GM10266 (cell line): ENCODE measurements around the gene ELOVL7.

ENCODE experiments used
- DNase-seq: peaks from one replicate; pipeline ENCODE4 v3.0.0; 2012; ENCODE audit errors: extremely low spot score
- TF ChIP-seq, protein P1 (sequence below): IDR thresholded peaks from 2 replicates; pipeline ENCODE4 v1.5.1; 2012; ENCODE audit warnings: mild to moderate bottlenecking, low read depth; ENCODE audit not compliant: control insufficient read depth, insufficient read depth; ENCODE audit errors: missing control alignments

ELOVL7 gene

DNA sequence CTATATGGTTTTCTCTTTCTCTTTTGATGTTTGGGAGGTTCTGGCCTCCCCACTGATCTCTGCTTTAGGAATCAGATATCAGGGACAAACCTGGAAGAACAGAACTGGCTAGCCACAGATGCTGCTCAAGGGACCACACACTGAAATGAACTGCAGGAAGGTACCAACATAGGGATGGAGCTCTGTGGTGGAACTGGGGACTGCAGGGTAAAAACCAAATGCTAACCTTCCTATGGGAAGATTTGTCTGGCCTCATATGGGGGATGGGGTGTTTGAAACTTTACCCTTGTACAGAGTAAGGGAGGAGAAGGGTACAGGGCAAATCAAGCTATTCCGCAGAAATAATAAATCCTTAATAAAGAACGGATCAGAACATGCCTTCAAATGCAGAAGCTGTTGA, 49.4 kb downstream of the ELOVL7 start:
- DNase-seq, result no peak
- TF ChIP-seq, protein P1, sequence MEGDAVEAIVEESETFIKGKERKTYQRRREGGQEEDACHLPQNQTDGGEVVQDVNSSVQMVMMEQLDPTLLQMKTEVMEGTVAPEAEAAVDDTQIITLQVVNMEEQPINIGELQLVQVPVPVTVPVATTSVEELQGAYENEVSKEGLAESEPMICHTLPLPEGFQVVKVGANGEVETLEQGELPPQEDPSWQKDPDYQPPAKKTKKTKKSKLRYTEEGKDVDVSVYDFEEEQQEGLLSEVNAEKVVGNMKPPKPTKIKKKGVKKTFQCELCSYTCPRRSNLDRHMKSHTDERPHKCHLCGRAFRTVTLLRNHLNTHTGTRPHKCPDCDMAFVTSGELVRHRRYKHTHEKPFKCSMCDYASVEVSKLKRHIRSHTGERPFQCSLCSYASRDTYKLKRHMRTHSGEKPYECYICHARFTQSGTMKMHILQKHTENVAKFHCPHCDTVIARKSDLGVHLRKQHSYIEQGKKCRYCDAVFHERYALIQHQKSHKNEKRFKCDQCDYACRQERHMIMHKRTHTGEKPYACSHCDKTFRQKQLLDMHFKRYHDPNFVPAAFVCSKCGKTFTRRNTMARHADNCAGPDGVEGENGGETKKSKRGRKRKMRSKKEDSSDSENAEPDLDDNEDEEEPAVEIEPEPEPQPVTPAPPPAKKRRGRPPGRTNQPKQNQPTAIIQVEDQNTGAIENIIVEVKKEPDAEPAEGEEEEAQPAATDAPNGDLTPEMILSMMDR, result no peak

DNA sequence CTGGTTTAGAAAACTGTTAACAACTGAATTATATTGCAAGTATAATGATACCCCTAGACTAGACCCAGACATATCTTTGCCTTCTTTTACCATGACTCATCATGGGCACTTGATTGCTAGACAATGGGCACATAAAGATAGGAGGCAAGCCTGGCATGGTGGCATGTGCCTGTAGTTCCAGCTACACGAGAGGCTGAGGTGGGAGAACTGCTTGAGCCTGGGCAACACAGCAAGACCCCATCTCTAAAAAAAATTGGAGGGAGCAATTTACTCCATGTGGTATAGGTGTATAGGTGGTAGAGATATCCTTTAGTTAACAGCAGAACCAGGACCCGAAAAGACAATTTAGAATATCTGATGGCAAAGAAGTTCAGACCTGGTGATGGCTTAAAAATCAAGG, 51.6 kb downstream of the ELOVL7 start:
- TF ChIP-seq, protein P1, result no peak
- no peak for DNase-seq

- DNase-seq, result no peak
- TF ChIP-seq, protein P1, result no peak
Measured at GRCh38 chr5:60789551-60789950, 54.5 kb downstream of the ELOVL7 start.

- TF ChIP-seq, protein P1, result no peak
- no peak for DNase-seq
Measured at GRCh38 chr5:60788863-60789513, 55.1 kb downstream of the ELOVL7 start.

- TF ChIP-seq, protein P1, result no peak
- DNase-seq, result no peak
Measured at GRCh38 chr5:60779466-60779865, 64.6 kb downstream of the ELOVL7 start.

GRCh38 chr5:60776343-60776742, 67.7 kb downstream of the ELOVL7 start:
- no peak for DNase-seq
- TF ChIP-seq, protein P1, result no peak

DNA sequence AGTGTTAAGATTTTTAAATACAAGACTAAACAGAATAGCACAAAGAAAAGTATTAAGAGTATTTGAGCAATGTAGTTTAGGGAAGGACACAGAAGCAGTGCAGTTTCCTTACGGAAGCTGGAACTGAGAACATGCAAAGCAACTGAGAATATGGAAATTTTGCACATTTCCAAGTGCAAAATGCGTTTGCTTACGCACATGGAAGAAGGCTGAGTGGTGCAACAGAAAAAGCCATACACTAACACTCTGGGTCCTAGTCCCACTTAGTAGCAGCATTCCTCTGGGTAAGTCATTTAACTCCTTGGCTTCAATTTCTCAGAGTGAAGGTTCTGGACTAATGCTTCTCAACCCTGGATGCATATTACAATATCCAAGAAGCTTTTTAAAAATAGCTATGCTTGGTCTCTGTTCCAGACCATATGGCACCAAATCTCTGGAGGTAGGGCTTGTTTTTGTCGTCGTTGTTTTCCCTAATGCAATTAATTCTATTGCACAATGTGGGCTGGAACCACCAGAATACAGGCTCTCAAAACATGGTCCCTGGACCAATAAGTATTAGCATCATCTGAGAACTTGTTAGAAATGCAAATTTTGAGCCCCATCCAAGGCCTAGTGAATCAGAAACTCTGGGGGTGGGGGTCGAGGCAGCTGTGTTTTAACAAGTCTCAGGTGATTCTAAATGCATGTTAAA, 78.9 kb downstream of the ELOVL7 start:
- TF ChIP-seq, protein P1, result no peak
- no peak for DNase-seq
